ENCODE results near the gene BLOC1S5.
"Not testable (repeated sequence)": the region's sequence is repeated elsewhere in the genome, so short reads cannot be mapped to it uniquely, and the experiment has no call there.

Gene BLOC1S5

DNA sequence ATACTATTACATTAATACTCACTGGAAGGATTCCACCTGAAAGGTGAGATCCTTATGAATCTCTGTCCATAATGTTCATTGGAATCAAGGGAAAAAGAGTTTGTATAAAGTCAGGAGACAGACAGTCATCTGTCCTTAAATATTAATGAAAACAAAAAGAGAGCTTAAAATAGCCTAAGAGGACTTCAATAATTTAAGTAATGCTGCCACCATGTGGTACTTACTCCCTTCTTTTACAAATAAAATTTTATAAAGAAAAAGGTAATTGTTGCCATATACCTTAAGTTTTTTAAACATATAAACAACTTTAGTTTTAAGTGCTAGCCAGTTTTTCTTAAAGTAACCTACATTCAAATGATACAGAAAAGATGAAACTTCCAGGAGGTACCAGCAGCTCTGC lies 5.1 kb downstream of the BLOC1S5 start:
- no peak overlapping the region for H3K27ac ChIP-seq (ENCODE audit: low read length)
- H3K9ac ChIP-seq (ENCODE audit: low read depth, low read length), result no peak overlapping the region
- no peaks in the 10 kb centered on the region for H3K4me1 ChIP-seq (ENCODE audit: insufficient read depth, low read length)
- peaks cover 22% of the 10 kb centered on the region for H3K36me3 ChIP-seq (ENCODE audit: insufficient read depth, low read depth, low read length)
- H3K9me3 ChIP-seq (ENCODE audit: insufficient read depth, low read depth, low read length), result no peaks in the 10 kb centered on the region
- no peaks in the 10 kb centered on the region for H3K27me3 ChIP-seq (ENCODE audit: insufficient read depth, low read length)
- no peak overlapping the region for H3K4me3 ChIP-seq (ENCODE audit: low read length)

DNA sequence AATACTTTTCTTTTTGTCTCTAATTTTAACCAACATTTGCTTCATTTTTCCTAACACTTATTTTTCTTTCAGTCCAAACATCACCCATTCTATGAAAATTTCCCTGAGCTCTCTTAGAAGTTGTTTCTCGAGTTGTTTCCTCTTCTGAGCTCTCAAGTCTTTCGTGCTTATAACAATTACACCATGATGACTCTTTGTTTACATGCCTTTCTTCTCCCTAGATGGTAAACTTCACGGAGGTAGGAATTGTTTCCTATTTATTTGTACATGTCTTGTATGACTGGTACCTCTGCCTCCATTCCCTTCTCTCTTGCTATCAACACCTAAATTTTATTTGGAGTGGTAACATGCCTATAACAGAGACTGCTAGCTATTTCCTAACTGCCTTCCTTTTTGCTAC lies 6.4 kb downstream of the BLOC1S5 start:
- Histone ChIP-seq H3K27ac (ENCODE audit: low read length) (no peak overlapping the region), H3K9ac (ENCODE audit: low read depth, low read length) (no peak overlapping the region), H3K9me3 (ENCODE audit: insufficient read depth, low read depth, low read length) (no peaks in the 10 kb centered on the region), H3K27me3 (ENCODE audit: insufficient read depth, low read length) (no peaks in the 10 kb centered on the region), H3K4me3 (ENCODE audit: low read length) (no peak overlapping the region), H3K4me1 (ENCODE audit: insufficient read depth, low read length) (no peaks in the 10 kb centered on the region), H3K36me3 (ENCODE audit: insufficient read depth, low read depth, low read length) (peaks cover 22% of the 10 kb centered on the region)

DNA sequence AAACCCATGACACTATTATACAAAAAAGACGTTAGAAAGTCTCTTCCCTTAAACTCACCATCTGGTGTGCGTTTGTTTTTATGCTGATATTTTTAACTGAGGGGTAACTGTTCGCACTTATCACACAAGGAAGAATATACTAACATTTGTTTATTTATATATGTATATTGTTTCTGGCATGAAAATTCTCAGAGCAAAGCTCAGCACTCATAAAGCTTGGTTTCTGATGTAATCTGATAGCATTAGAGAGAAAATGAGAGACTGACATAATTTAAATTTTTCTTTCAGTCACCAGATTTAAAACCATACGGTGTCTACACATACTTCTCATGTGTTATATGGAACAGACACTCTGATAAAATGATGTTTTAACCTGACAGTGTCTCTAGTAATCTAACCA lies 6.9 kb downstream of the BLOC1S5 start:
- no peaks in the 10 kb centered on the region for H3K27me3 ChIP-seq (ENCODE audit: insufficient read depth, low read length)
- H3K27ac ChIP-seq (ENCODE audit: low read length), result no peak overlapping the region
- H3K9ac ChIP-seq (ENCODE audit: low read depth, low read length), result no peak overlapping the region
- no peaks in the 10 kb centered on the region for H3K9me3 ChIP-seq (ENCODE audit: insufficient read depth, low read depth, low read length)
- no peaks in the 10 kb centered on the region for H3K4me1 ChIP-seq (ENCODE audit: insufficient read depth, low read length)
- H3K36me3 ChIP-seq (ENCODE audit: insufficient read depth, low read depth, low read length), result peaks cover 22% of the 10 kb centered on the region
- H3K4me3 ChIP-seq (ENCODE audit: low read length), result no peak overlapping the region

DNA sequence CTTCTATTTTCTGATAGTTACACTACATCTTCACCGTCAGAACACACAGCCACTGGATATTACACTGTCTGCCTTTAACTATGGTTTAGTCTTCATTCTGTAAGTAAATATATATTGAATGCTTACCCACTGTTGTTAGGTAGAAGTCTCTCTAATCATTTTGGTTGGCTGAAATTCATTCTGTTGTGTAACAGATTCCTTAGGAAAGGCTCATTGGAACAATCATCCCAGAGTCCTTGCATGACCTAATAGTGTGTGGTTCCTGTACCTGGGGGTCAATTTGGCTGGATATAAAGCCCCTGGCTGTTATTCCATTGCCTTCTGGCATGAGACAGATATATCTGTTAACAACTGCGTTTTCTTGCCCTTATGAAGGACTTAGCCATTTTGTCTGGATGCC lies 9.9 kb downstream of the BLOC1S5 start:
- H3K4me3 ChIP-seq (ENCODE audit: low read length), result no peak overlapping the region

DNA sequence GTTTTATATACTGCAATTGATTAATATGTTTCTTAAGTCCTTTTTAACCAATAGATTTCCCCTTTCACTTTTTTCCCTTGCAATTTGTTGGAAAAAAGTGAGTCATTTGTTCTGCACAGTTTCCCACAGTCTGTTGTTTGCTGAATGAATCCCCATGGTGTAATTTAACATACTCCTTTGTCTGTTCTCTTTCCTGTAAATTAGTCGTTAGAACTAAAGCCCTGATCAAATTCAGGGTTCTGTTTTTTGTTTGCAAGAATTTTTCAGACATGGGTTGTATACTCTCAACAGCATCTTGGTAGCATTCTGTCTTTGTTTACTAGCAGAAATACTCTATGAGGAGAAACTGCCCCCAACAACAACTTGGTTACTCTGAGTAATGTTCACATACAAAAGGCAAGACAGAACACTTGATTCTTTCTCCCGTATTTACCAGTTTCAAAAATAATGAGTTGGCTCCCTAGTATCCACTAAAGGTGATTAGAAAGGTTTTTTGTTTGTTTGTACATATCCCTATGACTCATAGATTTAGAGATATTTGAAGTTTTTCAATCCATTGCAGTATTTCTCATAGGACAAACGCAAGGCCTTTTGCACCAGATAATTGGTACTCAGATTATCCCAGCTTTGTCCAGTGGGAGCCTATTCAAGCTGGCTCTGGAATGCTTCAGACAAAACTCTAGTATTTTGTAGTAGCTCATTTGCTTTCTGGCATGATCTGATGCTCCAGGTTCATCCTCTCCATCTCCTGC lies 16.5 kb downstream of the BLOC1S5 start:
- peak overlapping the region; percentile 22; the same call in 1 of the 2 replicates for H3K4me3 ChIP-seq (ENCODE audit: low read length)
- no peaks in the 10 kb centered on the region for H3K9me3 ChIP-seq (ENCODE audit: insufficient read depth, low read depth, low read length)
- 0 out of 2 replicates have a peak, but pooled peaks cover 4% of the 10 kb centered on the region for H3K36me3 ChIP-seq (ENCODE audit: insufficient read depth, low read depth, low read length)
- H3K9ac ChIP-seq (ENCODE audit: low read depth, low read length), result no peak overlapping the region
- H3K27ac ChIP-seq (ENCODE audit: low read length), result no peak overlapping the region
- H3K27me3 ChIP-seq (ENCODE audit: insufficient read depth, low read length), result no peaks in the 10 kb centered on the region
- peaks cover 8% of the 10 kb centered on the region; the same call in 1 of the 2 replicates for H3K4me1 ChIP-seq (ENCODE audit: insufficient read depth, low read length)

More for the DNA sequence above, 9.9 kb downstream of the BLOC1S5 start:
- Histone ChIP-seq H3K36me3 (ENCODE audit: insufficient read depth, low read depth, low read length) (peaks cover 7% of the 10 kb centered on the region; the same call in 1 of the 2 replicates), H3K4me1 (ENCODE audit: insufficient read depth, low read length) (no peaks in the 10 kb centered on the region), H3K27me3 (ENCODE audit: insufficient read depth, low read length) (no peaks in the 10 kb centered on the region), H3K9me3 (ENCODE audit: insufficient read depth, low read depth, low read length) (no peaks in the 10 kb centered on the region), H3K9ac (ENCODE audit: low read depth, low read length) (no peak overlapping the region), H3K27ac (ENCODE audit: low read length) (no peak overlapping the region)

DNA sequence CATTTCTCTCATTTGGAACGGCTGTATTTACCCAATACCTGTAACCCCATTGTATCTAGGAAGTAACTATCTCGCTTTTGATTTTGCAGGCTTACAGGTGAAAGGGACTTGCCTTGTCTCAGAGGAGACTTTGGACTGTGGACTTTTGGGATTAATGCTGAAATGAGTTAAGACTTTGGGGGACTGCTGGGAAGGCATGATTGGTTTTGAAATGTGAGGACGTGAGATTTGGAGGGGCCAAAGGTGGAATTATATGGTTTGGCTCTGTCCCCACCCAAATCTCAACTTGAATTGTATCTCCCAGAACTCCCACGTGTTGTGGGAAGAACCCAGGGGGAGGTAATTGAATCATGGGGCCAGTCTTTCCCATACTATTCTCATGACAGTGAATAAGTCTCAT lies 18.4 kb downstream of the BLOC1S5 start:
- not testable (repeated sequence) for H3K4me3 ChIP-seq (ENCODE audit: low read length)

DNA sequence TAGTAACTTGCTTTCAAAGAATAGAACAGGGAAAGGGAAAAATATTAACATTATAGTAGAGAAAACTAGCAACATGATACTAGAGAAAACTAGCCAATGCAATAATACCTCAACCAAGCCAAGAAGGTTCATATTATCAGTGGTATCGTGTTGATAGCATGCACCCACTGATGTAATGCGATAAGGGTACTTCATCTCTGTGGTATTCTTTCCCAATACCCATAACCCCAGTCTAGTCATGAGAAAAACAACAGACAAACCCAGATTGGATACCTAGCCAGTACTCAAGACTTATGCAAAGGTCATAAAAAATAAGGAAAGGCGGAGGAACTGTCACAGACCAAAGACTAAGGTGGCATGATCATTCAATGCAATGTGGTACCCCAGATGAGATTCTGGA lies 21.0 kb downstream of the BLOC1S5 start:
- peaks cover 17% of the 10 kb centered on the region for H3K36me3 ChIP-seq (ENCODE audit: insufficient read depth, low read depth, low read length)
- H3K9ac ChIP-seq (ENCODE audit: low read depth, low read length), result no peak overlapping the region
- H3K4me3 ChIP-seq (ENCODE audit: low read length), result no peak overlapping the region
- peaks cover 8% of the 10 kb centered on the region; the same call in 1 of the 2 replicates for H3K4me1 ChIP-seq (ENCODE audit: insufficient read depth, low read length)
- no peak overlapping the region for H3K27ac ChIP-seq (ENCODE audit: low read length)
- no peaks in the 10 kb centered on the region for H3K9me3 ChIP-seq (ENCODE audit: insufficient read depth, low read depth, low read length)
- no peaks in the 10 kb centered on the region for H3K27me3 ChIP-seq (ENCODE audit: insufficient read depth, low read length)

More for the DNA sequence above, 18.4 kb downstream of the BLOC1S5 start:
- not testable (repeated sequence) for H3K9ac ChIP-seq (ENCODE audit: low read depth, low read length); H3K4me1 ChIP-seq (ENCODE audit: insufficient read depth, low read length); H3K9me3 ChIP-seq (ENCODE audit: insufficient read depth, low read depth, low read length); H3K36me3 ChIP-seq (ENCODE audit: insufficient read depth, low read depth, low read length); H3K27ac ChIP-seq (ENCODE audit: low read length); H3K27me3 ChIP-seq (ENCODE audit: insufficient read depth, low read length)

DNA sequence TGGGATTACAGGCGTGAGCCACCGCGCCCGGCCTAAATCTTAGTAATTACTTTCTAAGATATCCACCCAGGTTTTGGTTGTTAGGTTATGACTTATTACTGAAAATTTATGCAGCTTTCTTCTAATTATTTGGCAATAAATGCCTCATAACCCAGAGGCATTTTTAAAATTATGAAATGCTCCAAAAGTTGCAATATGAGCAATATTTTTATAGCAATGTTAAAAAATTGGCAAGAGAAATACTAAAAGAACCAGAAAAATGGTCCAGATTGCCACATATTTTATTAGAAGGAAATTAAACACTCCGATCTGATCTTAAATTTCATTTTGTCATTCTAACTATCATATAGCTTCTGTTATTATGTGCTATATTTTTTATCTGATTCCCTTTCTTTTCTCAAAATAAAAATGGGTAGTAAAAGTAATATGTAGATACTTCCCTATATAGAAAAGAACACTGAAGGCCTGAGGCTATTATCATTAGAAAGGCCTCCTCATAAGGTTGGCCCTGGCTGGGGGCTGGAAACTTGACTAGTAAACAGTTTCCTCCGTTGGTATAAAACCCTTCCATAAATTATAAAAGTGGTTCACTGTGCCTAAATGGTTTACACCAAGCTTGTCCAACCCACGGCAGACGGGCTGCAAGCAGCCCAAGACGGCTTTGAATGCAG lies 22.1 kb downstream of the BLOC1S5 start:
- H3K27me3 ChIP-seq (ENCODE audit: insufficient read depth, low read length), result no peaks in the 10 kb centered on the region
- no peaks in the 10 kb centered on the region; the same call in 1 of the 2 replicates for H3K4me1 ChIP-seq (ENCODE audit: insufficient read depth, low read length)
- no peak overlapping the region for H3K9ac ChIP-seq (ENCODE audit: low read depth, low read length)
- H3K9me3 ChIP-seq (ENCODE audit: insufficient read depth, low read depth, low read length), result no peaks in the 10 kb centered on the region
- H3K4me3 ChIP-seq (ENCODE audit: low read length), result no peak overlapping the region
- no peak overlapping the region for H3K27ac ChIP-seq (ENCODE audit: low read length)
- H3K36me3 ChIP-seq (ENCODE audit: insufficient read depth, low read depth, low read length), result peaks cover 17% of the 10 kb centered on the region

DNA sequence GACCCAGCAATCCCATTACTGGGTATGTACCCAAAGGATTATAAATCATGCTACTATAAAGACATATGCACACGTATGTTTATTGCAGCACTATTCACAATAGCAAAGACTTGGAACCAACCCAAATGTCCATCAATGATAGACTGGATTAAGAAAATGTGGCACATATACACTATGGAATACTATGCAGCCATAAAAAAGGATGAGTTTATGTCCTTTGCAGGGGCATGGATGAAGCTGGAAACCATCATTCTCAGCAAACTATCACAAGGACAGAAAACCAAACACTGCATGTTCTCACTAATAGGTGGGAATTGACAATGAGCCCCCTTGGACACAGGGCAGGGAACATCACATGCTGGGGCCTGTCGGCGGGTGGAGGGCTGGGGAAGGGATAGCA lies 30.1 kb downstream of the BLOC1S5 start:
- H3K27ac ChIP-seq (ENCODE audit: low read length); H3K9ac ChIP-seq (ENCODE audit: low read depth, low read length); H3K4me3 ChIP-seq (ENCODE audit: low read length); H3K4me1 ChIP-seq (ENCODE audit: insufficient read depth, low read length); H3K27me3 ChIP-seq (ENCODE audit: insufficient read depth, low read length); H3K36me3 ChIP-seq (ENCODE audit: insufficient read depth, low read depth, low read length); H3K9me3 ChIP-seq (ENCODE audit: insufficient read depth, low read depth, low read length): not testable (repeated sequence)

DNA sequence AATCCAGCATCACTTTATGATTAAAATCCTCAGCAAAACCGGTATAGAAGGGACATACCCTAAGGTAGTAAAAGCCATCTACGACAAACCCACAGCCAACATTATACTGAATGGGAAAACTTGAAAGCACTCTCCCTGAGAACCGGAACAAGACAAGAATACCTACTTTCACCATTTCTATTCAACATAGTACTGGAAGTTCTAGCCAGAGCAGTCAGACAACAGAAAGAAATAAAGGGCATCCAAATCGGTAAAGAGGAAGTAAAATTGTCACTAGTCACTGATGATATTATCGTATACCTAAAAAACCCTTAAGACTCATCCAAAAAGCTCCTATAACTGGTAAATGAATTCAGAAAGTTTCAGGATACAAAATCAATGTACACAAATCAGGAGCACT lies 33.3 kb downstream of the BLOC1S5 start:
- no peaks in the 10 kb centered on the region for H3K27me3 ChIP-seq (ENCODE audit: insufficient read depth, low read length)
- no peak overlapping the region for H3K9ac ChIP-seq (ENCODE audit: low read depth, low read length)
- H3K36me3 ChIP-seq (ENCODE audit: insufficient read depth, low read depth, low read length), result no peaks in the 10 kb centered on the region
- H3K4me1 ChIP-seq (ENCODE audit: insufficient read depth, low read length), result peaks cover 3% of the 10 kb centered on the region; the same call in 1 of the 2 replicates
- no peak overlapping the region for H3K27ac ChIP-seq (ENCODE audit: low read length)
- no peak overlapping the region for H3K4me3 ChIP-seq (ENCODE audit: low read length)
- H3K9me3 ChIP-seq (ENCODE audit: insufficient read depth, low read depth, low read length), result no peaks in the 10 kb centered on the region

DNA sequence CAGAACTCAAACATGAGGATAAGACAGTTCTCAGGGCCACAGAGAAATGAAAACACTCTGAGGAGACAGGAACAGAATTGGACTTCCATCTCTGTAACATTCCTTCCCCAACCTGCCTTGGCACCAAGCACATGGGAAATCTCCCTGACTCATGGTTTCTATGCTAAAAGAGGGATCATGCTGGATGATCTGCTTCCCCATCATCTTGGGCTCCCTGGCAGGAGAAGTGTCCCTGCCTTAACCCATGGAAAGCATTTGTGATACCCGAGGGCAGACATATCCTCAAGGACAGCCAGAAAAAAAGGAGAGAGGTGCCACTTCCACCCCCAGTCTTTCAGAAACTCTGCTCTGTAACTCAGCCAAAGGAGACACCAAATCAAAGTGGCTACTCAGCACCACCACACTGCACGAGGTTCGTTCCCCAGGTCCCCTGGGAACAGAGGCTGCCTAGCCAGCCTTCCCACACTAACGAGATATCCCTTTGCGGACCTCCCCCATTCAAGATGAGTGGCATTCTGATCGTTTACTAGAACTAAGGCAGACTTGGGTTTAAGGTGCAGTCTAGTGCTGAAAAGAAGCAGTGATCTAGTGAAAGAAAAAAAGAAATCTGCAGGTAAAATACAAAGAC lies 34.8 kb downstream of the BLOC1S5 start:
- no peak overlapping the region for H3K4me3 ChIP-seq (ENCODE audit: low read length)
- H3K36me3 ChIP-seq (ENCODE audit: insufficient read depth, low read depth, low read length), result no peaks in the 10 kb centered on the region
- H3K9ac ChIP-seq (ENCODE audit: low read depth, low read length), result no peak overlapping the region
- H3K27ac ChIP-seq (ENCODE audit: low read length), result no peak overlapping the region
- no peaks in the 10 kb centered on the region for H3K9me3 ChIP-seq (ENCODE audit: insufficient read depth, low read depth, low read length)
- H3K4me1 ChIP-seq (ENCODE audit: insufficient read depth, low read length), result peaks cover 3% of the 10 kb centered on the region; the same call in 1 of the 2 replicates
- no peaks in the 10 kb centered on the region for H3K27me3 ChIP-seq (ENCODE audit: insufficient read depth, low read length)

Data from iPS-20b (cell line).